ENCODE data around the gene PDGFB. TPM values are rescaled to one million over a fixed set of nuclear protein-coding genes. Genes with fewer than 3 reads are reported as not detected.
A peak's percentile ranks its signal among the peaks of the same experiment; 100 is the strongest.

The PDGFB gene
- total RNA-seq = 10 to 100 TPM; 10.8 to 12.6 TPM

- no peaks in the 10 kb centered on the region for H3K9me3 ChIP-seq
- peaks cover 6% of the 10 kb centered on the region for H3K27me3 ChIP-seq (replicated peaks; ENCODE audit: insufficient read depth)
- H3K36me3 ChIP-seq = no peaks in the 10 kb centered on the region
- TF ChIP-seq CTCF (IDR thresholded peaks at IDR 0.05) = no peak
- DNase-seq (ENCODE audit: low spot score) (no peak), ATAC-seq (ENCODE audit: insufficient number of reproducible peaks, low FRiP score, low read depth) (no peak)
- H3K27ac ChIP-seq = no peak within 1 kb of the TSS
- H3K4me3 ChIP-seq = peak within 1 kb of the TSS; percentile 72
- H3K4me1 ChIP-seq (ENCODE audit: control insufficient read depth in 1 of 2, low read depth in 2 of 2) = peaks cover 16 to 34% of the 10 kb centered on the region in 2 donors
These were observed at the start of gene PDGFB for GRCh38 chr22:39244496-39245129. Gene PDGFB, minus strand, starts transcription at chr22:39244982. Its CDS starts 1,019 bp downstream, at chr22:39243963.

GRCh38 chr22:39293766-39294368 lies 49.1 kb upstream of the PDGFB start:
- Histone ChIP-seq H3K4me1 (ENCODE audit: control insufficient read depth in 1 of 2, low read depth in 2 of 2) (peaks cover 27 to 54% of the 10 kb centered on the region in 2 donors), H3K4me3 (no peak overlapping the region), H3K27ac (no peak overlapping the region), H3K9me3 (no peaks in the 10 kb centered on the region), H3K27me3 (replicated peaks; ENCODE audit: insufficient read depth) (no peaks in the 10 kb centered on the region), H3K36me3 (no peaks in the 10 kb centered on the region)
- ATAC-seq (ENCODE audit: insufficient number of reproducible peaks, low FRiP score, low read depth) (no peak), DNase-seq (ENCODE audit: low spot score) (no peak)
- no peak for TF ChIP-seq CTCF (IDR thresholded peaks at IDR 0.05)

GRCh38 chr22:39292561-39293074 lies 47.8 kb upstream of the PDGFB start:
- DNase-seq (ENCODE audit: low spot score) = peak; percentile 80
- TF ChIP-seq CTCF (IDR thresholded peaks at IDR 0.05) = no peak
- Histone ChIP-seq H3K4me1 (ENCODE audit: control insufficient read depth in 1 of 2, low read depth in 2 of 2) (peaks cover 20 to 42% of the 10 kb centered on the region in 2 donors), H3K9me3 (no peaks in the 10 kb centered on the region), H3K4me3 (no peak overlapping the region), H3K27me3 (replicated peaks; ENCODE audit: insufficient read depth) (no peaks in the 10 kb centered on the region), H3K36me3 (no peaks in the 10 kb centered on the region), H3K27ac (peak overlapping the region; percentile 25 to 53)
- peak; percentile 45 for ATAC-seq (ENCODE audit: insufficient number of reproducible peaks, low FRiP score, low read depth)

GRCh38 chr22:39292031-39292462 lies 47.3 kb upstream of the PDGFB start:
- H3K4me3 ChIP-seq = no peak overlapping the region
- H3K4me1 ChIP-seq (ENCODE audit: control insufficient read depth in 1 of 2, low read depth in 2 of 2) = peaks cover 14 to 36% of the 10 kb centered on the region in 2 donors
- no peaks in the 10 kb centered on the region for H3K9me3 ChIP-seq
- H3K27ac ChIP-seq = peak overlapping the region; percentile 25 to 53
- H3K27me3 ChIP-seq (replicated peaks; ENCODE audit: insufficient read depth) = no peaks in the 10 kb centered on the region
- DNase-seq (ENCODE audit: low spot score) (no peak), ATAC-seq (ENCODE audit: insufficient number of reproducible peaks, low FRiP score, low read depth) (no peak)
- H3K36me3 ChIP-seq = no peaks in the 10 kb centered on the region
- TF ChIP-seq CTCF (IDR thresholded peaks at IDR 0.05) = no peak

- Histone ChIP-seq H3K36me3 (no peaks in the 10 kb centered on the region), H3K9me3 (no peaks in the 10 kb centered on the region), H3K4me1 (ENCODE audit: control insufficient read depth in 1 of 2, low read depth in 2 of 2) (peaks cover 10 to 31% of the 10 kb centered on the region in 2 donors), H3K27ac (no peak overlapping the region), H3K4me3 (no peak overlapping the region), H3K27me3 (replicated peaks; ENCODE audit: insufficient read depth) (no peaks in the 10 kb centered on the region)
- no peak for DNase-seq (ENCODE audit: low spot score)
- no peak for TF ChIP-seq CTCF (IDR thresholded peaks at IDR 0.05)
- ATAC-seq (ENCODE audit: insufficient number of reproducible peaks, low FRiP score, low read depth) = no peak
These were observed 46.7 kb upstream of the PDGFB start for GRCh38 chr22:39291523-39291922.

Measured in thoracic aorta (tissue), 2 donors.